ENCODE results near the gene RSAD2. TPM values are rescaled to one million over a fixed set of nuclear protein-coding genes. Genes with fewer than 3 reads are reported as not detected.
A peak's percentile ranks its signal among the peaks of the same experiment; 100 is the strongest.

RSAD2 gene
- total and polyA plus RNA-seq, 9 of the 15 experiments (the other 6 are each of a cell fraction or from before 2014, with no cell fraction given) = 0.15 to 1.4 (median 0.28) TPM

GRCh38 chr2:6846967-6847681 lies 30.5 kb upstream of the RSAD2 start (continued):
- TF ChIP-seq DMBX1 (CRISPR knock-in tag; IDR thresholded peaks at IDR 0.05; ENCODE audit: borderline replicate concordance) = peak; percentile 96
- TF ChIP-seq GATAD2B (IDR thresholded peaks at IDR 0.05; ENCODE audit: borderline replicate concordance) = peak; percentile 78; the same call in 1 of the 2 replicates
- TF ChIP-seq ZFP36 (IDR thresholded peaks at IDR 0.05; ENCODE audit: low read depth, low read length, partially characterized antibody) = no peak
- peak; percentile 92 for TF ChIP-seq HDAC3 (IDR thresholded peaks at IDR 0.05; ENCODE audit: borderline replicate concordance, partially characterized antibody)
- TF ChIP-seq NR2F6 (CRISPR knock-in tag; IDR thresholded peaks at IDR 0.05) = no peak
- 0 out of 2 replicates have a peak, but pooled peaks have one; percentile 55 for TF ChIP-seq HLTF (IDR thresholded peaks at IDR 0.05)
- TF ChIP-seq THRB (CRISPR knock-in tag; conservative IDR thresholded peaks at IDR 0.05) = peak; percentile 76; the same call in 1 of the 2 replicates
- no peak for TF ChIP-seq ELF2 (CRISPR knock-in tag; IDR thresholded peaks at IDR 0.05)
- peak in 1 of 2 experiments; percentile 56 for TF ChIP-seq NCOA2 (IDR thresholded peaks at IDR 0.05; ENCODE audit: partially characterized antibody in 2 of 2)
- TF ChIP-seq PTBP1 (IDR thresholded peaks at IDR 0.05; ENCODE audit: low read depth, low read length) = peak; percentile 77
- TF ChIP-seq ZNF445 (CRISPR knock-in tag; IDR thresholded peaks at IDR 0.05; ENCODE audit: low read depth) = no peak
- TF ChIP-seq NCOA6 (IDR thresholded peaks at IDR 0.05) = no peak
- no peak for TF ChIP-seq ATF1 (CRISPR knock-in tag; IDR thresholded peaks at IDR 0.05)
- peak; percentile 69 for TF ChIP-seq ATF1 (tag; IDR thresholded peaks at IDR 0.05)
- peak; percentile 86 for TF ChIP-seq ZNF274 (IDR thresholded peaks at IDR 0.05; ENCODE audit: borderline replicate concordance, low read depth, low read length)
- TF ChIP-seq HBP1 (CRISPR knock-in tag; IDR thresholded peaks at IDR 0.05) = peak; percentile 92
- no peak for TF ChIP-seq DACH1 (IDR thresholded peaks at IDR 0.05; ENCODE audit: partially characterized antibody)
- peak; percentile 83 to 85 for TF ChIP-seq ARNT (IDR thresholded peaks at IDR 0.05)
- TF ChIP-seq ZNF780A (CRISPR knock-in tag; IDR thresholded peaks at IDR 0.05) = no peak
- TF ChIP-seq ZNF551 (CRISPR knock-in tag; IDR thresholded peaks at IDR 0.05) = no peak
- TF ChIP-seq PATZ1 (CRISPR knock-in tag; IDR thresholded peaks at IDR 0.05; ENCODE audit: borderline replicate concordance) = no peak
- TF ChIP-seq SMARCA4 (IDR thresholded peaks at IDR 0.05) = peak; percentile 98
- peak; percentile 86; the same call in 1 of the 2 replicates for TF ChIP-seq ZNF212 (CRISPR knock-in tag; IDR thresholded peaks at IDR 0.05)
- TF ChIP-seq CBX1 (IDR thresholded peaks at IDR 0.05; ENCODE audit: low read depth) = no peak
- no peak for TF ChIP-seq SNAPC5 (CRISPR knock-in tag; IDR thresholded peaks at IDR 0.05)
- TF ChIP-seq NFIX (CRISPR knock-in tag; IDR thresholded peaks at IDR 0.05; ENCODE audit: low read depth) = no peak
- no peak for TF ChIP-seq FOXP1 (CRISPR knock-in tag; IDR thresholded peaks at IDR 0.05)
